Adrenal gland (tissue), 12 donors: ENCODE results near the gene WDR4. TPM values are rescaled to one million over a fixed set of nuclear protein-coding genes. Genes with fewer than 3 reads are reported as not detected.
A peak's percentile ranks its signal among the peaks of the same experiment; 100 is the strongest.

ENCODE experiments used
- DNase-seq, 7 donors: peaks; one replicate each; pipeline ENCODE4 v3.0.0-alpha.2; 2019 to 2020
- H3K27ac ChIP-seq, 5 donors: fragments of 200-600 bp; sonication (generic) in 4 of 5; 1 replicate in 3 of 5; 2 replicates in 2 of 5; pipeline versions ENCODE4 v1.5.1 to v1.8.0; 2016 to 2020; ENCODE audit warnings: mild to moderate bottlenecking in 1 of 5
- H3K27me3 ChIP-seq: fragments of 200-600 bp; 2 replicates; pipeline ENCODE4 v1.8.0; 2021
- H3K36me3 ChIP-seq, 2 donors: fragments of 200-600 bp; replicated peaks in 1 of 2; 1 replicate in 1 of 2; 2 replicates in 1 of 2; pipeline versions ENCODE4 v1.5.1 to v1.8.0; 2018 to 2022
- H3K4me1 ChIP-seq, 2 donors: fragments of 200-600 bp; replicated peaks in 1 of 2; 1 replicate in 1 of 2; 2 replicates in 1 of 2; pipeline versions ENCODE4 v1.5.1 to v1.8.0; 2018 to 2021
- H3K4me3 ChIP-seq, 4 donors: fragments of 200-600 bp; sonication (generic) in 3 of 4; one replicate each; pipeline ENCODE4 v1.5.1; 2016 to 2018
- H3K9me3 ChIP-seq, 3 donors: fragments of 200-600 bp; sonication (generic) in 1 of 3; replicated peaks in 1 of 3; 1 replicate in 2 of 3; 2 replicates in 1 of 3; pipeline versions ENCODE4 v1.5.1 to v1.8.0; 2016 to 2021
- CTCF ChIP-seq, 6 experiments: fragments of 450-650 bp in 4 of 6; fragments of 200-600 bp in 2 of 6; sonication (generic) in 1 of 6; IDR thresholded peaks; 1 replicate in 5 of 6; 2 replicates in 1 of 6; pipeline versions ENCODE4 v1.5.1 to v1.8.0; 2016 to 2021; ENCODE audit warnings: antibody characterized with exemption in 6 of 6, mild to moderate bottlenecking in 2 of 6, moderate library complexity in 1 of 6
- POLR2A ChIP-seq, 2 donors: fragments of 450-650 bp; IDR thresholded peaks; one replicate each; pipeline ENCODE4 v1.6.1; 2017; ENCODE audit warnings: antibody characterized with exemption in 2 of 2, mild to moderate bottlenecking in 2 of 2, moderate library complexity in 1 of 2
- WGBS, 4 donors: extraction: QIAGEN DNeasy Blood & Tissue Kit in 2 of 4; methylation state at CpG; one replicate each; pipeline versions ENCODE4 v1.1.5 to v1.1.7; 2013 to 2017; 5-methylcytosine and 5-hydroxymethylcytosine counted together
- intact Hi-C, 2 donors: fragments of 100-400 bp; cut with DNase I; formaldehyde crosslinking; loops; one replicate each; pipeline versions ENCODE4 v1.14.1 to v1.15.0; 2022 to 2023
- polyA plus RNA-seq, 3 donors: library from polyadenylated mRNA; stranded (reverse); fragments of 200-250 nt in 2 of 3; fragments of 350-450 nt in 1 of 3; fragmentation: Illumina TruSeq in 1 of 3; extraction: RNeasy Lipid Tissue Mini Kit (QIAGEN cat#74804) in 1 of 3; gene quantifications; one replicate each; pipeline ENCODE4 v1.2.3, GENCODE V29; 2013 to 2014
- total RNA-seq, 9 donors: library from RNA; depleted of rRNA in 4 of 9; stranded (reverse); fragments of >200 nt in 4 of 9; fragments of 120-200 nt in 1 of 9; fragmentation: NEBNext Ultra II Directional in 1 of 9; extraction: Animal tissue kit (Norgen Biotek cat#: 25700) in 1 of 9; gene quantifications; one replicate each; pipeline versions ENCODE4 v1.1.0 to v1.2.4, GENCODE V29; 2013 to 2023
- donor health status: healthy with polysubstance abuse.
- donor health status: Bipolar disorder and iron deficiency.
- donor health status: DM: yes; HTN: yes; CAD: no.
- donor health status: DM: no; HTN: no; CAD: no.
- donor health status: DM: no; HTN: no; CAD: no.
- donor health status: DM: yes; HTN: yes; CAD: no.

WDR4 gene
- total and polyA plus RNA-seq, 12 donors, result 3.6 to 19.3 (median 5.8) TPM

- Histone ChIP-seq H3K27ac (no peak overlapping the region), H3K36me3 (peaks cover 0 to 65% of the 10 kb centered on the region in 2 donors), H3K4me3 (no peak overlapping the region), H3K27me3 (no peaks in the 10 kb centered on the region), H3K9me3 (no peaks in the 10 kb centered on the region), H3K4me1 (no peaks in the 10 kb centered on the region)
- TF ChIP-seq CTCF (IDR thresholded peaks at IDR 0.05) (no peak), POLR2A (IDR thresholded peaks at IDR 0.05) (no peak)
- no peak for DNase-seq
- intact Hi-C loops, result loop anchor here in 1 of 2 donors (10.0 kb wide), 1 partner anchor 750 kb away; the partner anchor contains the start of genes HSF2BP and RRP1B
- whole genome bisulfite sequencing, 4 donors, result 96 to 99% (median 98%) methylated on average over 8 of the region's 8 CpGs
Measured at GRCh38 chr21:42905195-42905594, 25.9 kb upstream of the WDR4 start.

- no peak for DNase-seq
- H3K36me3 ChIP-seq, result peaks cover 0 to 63% of the 10 kb centered on the region in 2 donors
- no peak overlapping the region for H3K27ac ChIP-seq
- H3K4me3 ChIP-seq, result no peak overlapping the region
- WGBS, 4 donors, result 96 to 99% (median 97%) methylated on average over 11 of the region's 11 CpGs
- no peaks in the 10 kb centered on the region for H3K4me1 ChIP-seq
- intact Hi-C loops, result loop anchor here in 1 of 2 donors (10.0 kb wide), 1 partner anchor 751 kb away; the partner anchor contains the start of genes HSF2BP and RRP1B
- TF ChIP-seq CTCF (IDR thresholded peaks at IDR 0.05) (no peak), POLR2A (IDR thresholded peaks at IDR 0.05) (no peak)
- no peaks in the 10 kb centered on the region for H3K9me3 ChIP-seq
- H3K27me3 ChIP-seq, result no peaks in the 10 kb centered on the region
Measured at GRCh38 chr21:42903817-42904216, 24.5 kb upstream of the WDR4 start.

- Histone ChIP-seq H3K36me3 (peaks cover 0 to 66% of the 10 kb centered on the region in 2 donors), H3K9me3 (no peaks in the 10 kb centered on the region), H3K27ac (no peak overlapping the region), H3K27me3 (no peaks in the 10 kb centered on the region), H3K4me3 (no peak overlapping the region), H3K4me1 (no peaks in the 10 kb centered on the region)
- intact Hi-C loops, result loop anchor here in 1 of 2 donors (10.0 kb wide), 1 partner anchor 754 kb away; the partner anchor contains the start of genes HSF2BP and RRP1B
- 84 to 93% (median 85%) methylated on average over 4 of the region's 4 CpGs for WGBS, 4 donors
- TF ChIP-seq CTCF (IDR thresholded peaks at IDR 0.05), result no peak
- TF ChIP-seq POLR2A (IDR thresholded peaks at IDR 0.05), result no peak
- DNase-seq, result no peak
Measured at GRCh38 chr21:42900446-42900845, 21.1 kb upstream of the WDR4 start.

GRCh38 chr21:42892931-42893755 is 13.8 kb upstream of the WDR4 start, which contains the start of gene NDUFV3:
Gene NDUFV3 (plus strand): TSS chr21:42893309. CDS start chr21:42893334, 25 bp downstream.
- DNase-seq, result peak; percentile 99 to 100 (median 100)
- Histone ChIP-seq H3K27ac (peak within 1 kb of the TSS; percentile 91 to 99 (median 98)), H3K4me1 (peaks cover 4 to 5% of the 10 kb centered on the region in 2 donors), H3K36me3 (peaks cover 0 to 16% of the 10 kb centered on the region in 2 donors), H3K9me3 (no peaks in the 10 kb centered on the region), H3K27me3 (no peaks in the 10 kb centered on the region), H3K4me3 (peak within 1 kb of the TSS; percentile 69 to 96 (median 90))
- 0% methylated on average over 3 to 87 of the region's 87 CpGs for WGBS, 4 donors
- TF ChIP-seq POLR2A (IDR thresholded peaks at IDR 0.05) (peak; percentile 80 to 97), CTCF (IDR thresholded peaks at IDR 0.05) (peak in 1 of 6 experiments; percentile 8)
- intact Hi-C loops, result no loop called here
